ENCODE data around the gene UGT1A8. TPM values are rescaled to one million over a fixed set of nuclear protein-coding genes. Genes with fewer than 3 reads are reported as not detected.

UGT1A8 gene
- polyA plus RNA-seq, 1 of the 3 experiments (the other 2 are of a cell fraction): not detected

GRCh38 chr2:233611284-233611683 is 6.1 kb upstream of the UGT1A8 start:
- Histone ChIP-seq H3K9ac (no peak overlapping the region), H3K4me2 (no peak overlapping the region), H3K79me2 (ENCODE audit: insufficient read depth) (no peaks in the 10 kb centered on the region), H3K27me3 (ENCODE audit: insufficient read depth) (no peaks in the 10 kb centered on the region), H2AFZ (ENCODE audit: low read depth) (no peak overlapping the region), H3K9me3 (no peaks in the 10 kb centered on the region), H3K4me3 (ENCODE audit: low read depth in 2 of 2, low read length in 1 of 2) (no peak overlapping the region), H4K20me1 (ENCODE audit: insufficient read depth) (no peaks in the 10 kb centered on the region), H3F3A (replicated peaks; ENCODE audit: insufficient read depth) (no peaks in the 10 kb centered on the region), H3K36me3 (replicated peaks in 1 of 2; ENCODE audit: control insufficient read depth in 1 of 2, insufficient read depth in 2 of 2, low read length in 1 of 2) (no peaks in the 10 kb centered on the region), H3K9me2 (no peaks in the 10 kb centered on the region), H3K27ac (ENCODE audit: low read depth in 2 of 2, low read length in 1 of 2) (no peak overlapping the region), H3K4me1 (ENCODE audit: control insufficient read depth in 1 of 2, insufficient read depth in 2 of 2, low read depth in 1 of 2, low read length in 1 of 2) (no peaks in the 10 kb centered on the region)
- 11% methylated on average over 4 of the region's 4 CpGs for WGBS (ENCODE audit: low lambda C conversion rate)
- TF ChIP-seq TCF12 (IDR thresholded peaks at IDR 0.05) (no peak), TAF1 (IDR thresholded peaks at IDR 0.05; ENCODE audit: borderline replicate concordance, low read depth, low read length) (no peak), FOXM1 (IDR thresholded peaks at IDR 0.05; ENCODE audit: low read depth) (no peak), USF1 (IDR thresholded peaks at IDR 0.05; ENCODE audit: borderline replicate concordance, low read depth) (no peak), SIN3A (IDR thresholded peaks at IDR 0.05; ENCODE audit: borderline replicate concordance, low read depth, low read length) (no peak), MAX (IDR thresholded peaks at IDR 0.05; ENCODE audit: low read depth) (no peak), ELF1 (IDR thresholded peaks at IDR 0.05) (no peak), RCOR1 (IDR thresholded peaks at IDR 0.05; ENCODE audit: low read length) (no peak), MXI1 (IDR thresholded peaks at IDR 0.05; ENCODE audit: low read depth, low read length) (no peak), USF2 (IDR thresholded peaks at IDR 0.05; ENCODE audit: borderline replicate concordance, low read depth, low read length) (no peak), REST (IDR thresholded peaks at IDR 0.05; ENCODE audit: low read depth, low read length) (no peak), EZH2phosphoT487 (IDR thresholded peaks at IDR 0.05; ENCODE audit: borderline replicate concordance, low read depth) (no peak), CHD2 (IDR thresholded peaks at IDR 0.05; ENCODE audit: low read length, partially characterized antibody) (no peak)
- ChIA-PET POLR2A (no interaction called here), CTCF (interaction anchor here (0.9 kb wide), 1 partner anchor 16 kb away, joined by 3 read pairs; no protein-coding TSS in a partner anchor)
- DNase-seq: no peak

Data from SK-N-SH (cell line).